Hypothalamus (tissue), 51 donors: Measurements from ENCODE around the gene PDCD1.

Experiments used
- DNase-seq, 51 donors: peaks; one replicate each; lab custom pipeline; 2025; lab: John Stamatoyannopoulos, UW

The PDCD1 gene

DNA sequence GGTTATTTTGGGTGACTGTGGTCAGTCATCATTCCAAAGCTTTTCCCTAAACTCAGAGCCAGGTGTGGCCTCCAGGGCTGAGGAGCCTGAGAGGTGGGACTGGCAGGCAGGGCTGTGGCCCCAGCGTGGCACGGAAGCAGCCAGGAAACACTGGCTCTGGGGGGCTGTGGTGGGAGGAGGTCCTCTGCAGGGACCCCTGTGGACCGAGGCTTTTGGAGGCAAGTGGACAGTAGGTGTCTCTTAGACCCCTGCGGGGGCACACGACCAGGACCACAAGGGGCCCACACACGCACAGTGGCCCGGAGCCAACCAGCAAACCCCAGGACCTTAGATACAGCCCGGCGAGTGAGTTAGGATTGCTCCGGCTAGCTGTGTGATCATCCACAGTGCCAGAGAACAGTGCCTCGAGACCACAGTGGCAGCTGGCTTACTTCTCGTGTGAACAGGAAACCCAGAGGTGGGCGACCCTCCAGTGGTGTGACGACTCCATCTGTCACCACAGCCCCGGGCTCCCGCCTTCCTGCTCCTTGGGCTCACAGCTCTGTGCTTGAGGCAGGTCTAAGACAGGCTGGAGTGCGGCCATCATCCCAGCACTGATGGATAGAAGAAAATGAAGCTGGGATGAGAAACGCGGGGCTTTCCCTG is 9.2 kb upstream of the PDCD1 start:
- no peak for DNase-seq

DNA sequence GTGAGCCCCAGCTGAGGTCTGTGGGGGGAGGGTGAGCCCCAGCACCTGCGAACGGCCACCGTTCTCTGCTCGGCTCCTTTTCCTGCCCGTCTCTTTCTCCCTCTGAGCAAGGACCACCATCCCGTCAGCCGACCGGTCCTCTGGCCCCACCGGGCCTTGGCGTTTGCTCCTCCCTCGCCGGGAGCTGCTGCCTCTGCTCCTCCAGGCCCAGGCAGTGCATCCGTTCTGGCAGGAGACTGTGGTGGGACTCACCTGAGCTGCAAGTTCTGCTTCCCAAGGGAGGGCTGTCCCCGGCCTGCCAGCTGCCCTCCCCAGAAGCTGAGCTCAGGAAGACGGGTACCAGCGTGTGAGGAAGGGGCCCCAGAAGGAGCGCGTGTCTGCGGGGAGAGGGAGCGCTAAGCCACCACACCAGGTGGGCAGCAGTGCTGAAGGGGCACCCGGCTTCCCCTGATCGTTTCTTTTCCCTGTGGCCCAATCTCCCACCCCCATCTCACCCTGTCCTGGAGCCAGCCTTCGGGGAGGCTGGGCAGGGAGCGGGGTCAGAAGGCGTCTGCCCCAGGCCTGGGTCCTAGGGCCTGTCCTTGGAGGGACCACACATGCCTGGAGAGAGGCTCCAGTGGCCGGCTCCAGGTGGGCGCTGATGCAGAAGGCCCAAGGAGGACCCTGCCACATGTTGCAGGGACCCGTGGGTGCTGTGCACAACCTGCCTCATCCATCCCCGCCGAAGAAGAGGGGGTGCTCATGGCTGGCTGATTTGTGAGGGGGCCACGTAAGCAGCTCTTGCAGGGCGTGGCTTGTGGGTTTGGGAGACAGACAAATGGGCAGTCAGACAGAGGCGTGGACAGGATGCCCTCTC is 8.3 kb upstream of the PDCD1 start:
- DNase-seq = no peak

DNA sequence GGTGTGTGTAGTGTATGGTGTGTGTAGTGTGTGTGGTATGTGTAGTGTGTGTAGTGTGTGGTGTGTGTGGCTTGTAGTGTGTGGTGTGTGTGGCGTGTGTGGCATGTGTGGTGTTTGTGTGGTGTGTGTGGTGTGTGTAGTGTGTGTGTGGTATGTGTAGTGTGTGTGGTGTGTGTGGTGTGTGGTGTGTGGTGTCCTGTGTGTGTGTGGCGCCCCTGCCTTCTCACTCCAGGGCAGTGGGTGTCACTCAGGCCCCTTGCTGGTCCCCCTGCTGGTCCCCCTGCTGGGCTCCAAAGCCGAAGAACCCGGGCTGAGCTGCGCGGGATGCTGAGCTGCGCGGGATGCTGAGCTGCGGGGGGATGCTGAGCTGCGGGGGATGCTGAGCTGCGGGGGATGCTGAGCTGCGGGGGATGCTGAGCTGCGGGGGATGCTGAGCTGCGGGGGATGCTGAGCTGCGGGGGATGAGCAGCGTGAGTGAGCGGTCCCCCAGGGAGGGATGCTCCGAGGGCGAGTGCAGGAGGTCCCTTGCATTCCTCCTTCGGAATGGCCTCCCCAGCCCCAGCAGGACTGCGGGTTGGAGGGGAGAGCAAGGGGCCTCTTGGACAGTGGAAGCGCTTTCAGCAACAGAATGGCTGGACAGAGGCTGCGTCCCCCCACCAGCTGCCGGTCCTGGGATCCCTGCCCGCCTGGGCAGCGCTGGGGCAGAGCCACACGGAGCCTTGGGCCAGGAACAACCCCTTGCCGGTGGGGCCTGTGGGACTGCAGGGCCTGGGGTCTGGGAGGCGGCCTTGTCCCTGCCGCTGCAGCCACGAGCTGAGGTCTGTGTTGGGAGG is 7.5 kb upstream of the PDCD1 start:
- peak in 11 of 51 donors; percentile 14 to 49 (median 37) for DNase-seq

DNA sequence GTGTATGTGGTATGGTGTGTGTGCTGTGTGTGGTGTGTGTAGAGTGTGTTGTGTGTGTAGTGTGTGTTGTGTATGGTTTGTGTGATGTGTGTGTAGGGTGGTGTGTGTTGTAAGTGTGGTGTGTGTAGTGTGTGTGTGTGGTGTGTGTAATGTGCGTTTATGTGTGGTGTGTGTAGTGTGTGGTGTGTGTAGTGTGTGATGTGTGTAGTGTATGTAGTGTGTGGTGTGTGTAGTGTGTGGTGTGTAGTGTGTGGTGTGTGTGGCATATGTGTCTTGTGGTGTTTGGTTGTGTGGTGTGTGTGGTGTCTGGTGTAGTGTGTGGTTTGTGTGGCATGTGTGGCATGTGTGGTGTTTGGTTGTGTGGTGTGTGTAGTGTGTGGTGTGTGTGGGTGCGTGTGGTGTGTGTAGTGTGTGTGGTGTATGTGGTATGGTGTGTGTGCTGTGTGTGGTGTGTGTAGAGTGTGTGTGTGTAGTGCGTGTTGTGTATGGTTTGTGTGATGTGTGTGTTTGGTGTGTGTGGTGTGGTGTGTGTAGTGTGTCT is 6.8 kb upstream of the PDCD1 start:
- no peak for DNase-seq

DNA sequence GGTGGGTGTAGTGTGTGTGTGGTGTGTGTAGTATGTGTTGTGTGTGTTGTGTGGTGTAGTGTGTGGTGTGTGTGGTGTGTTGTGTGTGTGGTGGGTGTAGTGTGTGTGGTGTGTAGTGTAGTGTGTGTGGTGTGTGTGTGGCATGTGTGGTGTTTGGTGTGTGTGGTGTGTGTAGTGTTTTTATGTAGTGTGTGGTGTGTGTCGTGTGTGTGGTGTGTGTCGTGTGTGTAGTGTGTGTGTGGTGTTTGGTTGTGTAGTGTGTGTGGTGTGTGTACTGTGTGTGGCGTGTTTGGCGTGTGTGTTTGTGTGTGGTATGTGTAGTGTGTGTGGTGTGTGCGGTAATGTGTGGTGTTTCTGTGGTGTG is 6.1 kb upstream of the PDCD1 start:
- DNase-seq = no peak

DNA sequence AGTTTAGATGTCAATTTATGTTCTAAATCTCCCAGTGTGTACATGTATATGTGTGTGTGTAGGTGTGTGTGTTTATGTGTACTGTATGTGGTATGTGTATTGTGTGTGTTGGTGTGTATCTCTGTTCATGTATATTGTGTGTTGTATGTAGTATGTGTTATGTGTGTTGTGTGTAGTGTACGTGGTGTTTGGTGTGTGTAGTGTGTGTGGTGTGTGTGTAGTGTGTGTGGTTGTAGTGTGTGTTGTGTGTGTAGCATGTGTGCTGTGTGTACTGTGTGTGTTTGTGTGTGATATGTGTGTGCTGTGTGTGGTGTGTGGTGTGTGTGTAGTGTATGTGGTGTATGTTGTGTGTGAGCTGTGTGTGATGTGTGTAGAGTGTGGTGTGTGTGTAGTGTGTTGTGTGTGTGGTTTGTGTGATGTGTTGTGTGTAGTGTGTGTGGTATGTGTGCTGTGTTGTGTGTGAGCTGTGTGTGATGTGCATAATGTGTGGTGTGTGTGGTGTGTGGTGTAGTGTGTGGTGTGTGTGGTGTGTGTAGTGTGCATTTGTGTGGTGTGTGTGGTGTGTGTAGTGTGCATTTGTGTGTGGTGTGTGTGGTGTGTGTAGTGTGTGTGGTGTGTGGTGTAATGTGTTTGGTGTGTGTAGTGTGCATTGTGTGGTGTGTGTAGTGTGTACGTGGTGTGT is 5.6 kb upstream of the PDCD1 start:
- DNase-seq = no peak

DNA sequence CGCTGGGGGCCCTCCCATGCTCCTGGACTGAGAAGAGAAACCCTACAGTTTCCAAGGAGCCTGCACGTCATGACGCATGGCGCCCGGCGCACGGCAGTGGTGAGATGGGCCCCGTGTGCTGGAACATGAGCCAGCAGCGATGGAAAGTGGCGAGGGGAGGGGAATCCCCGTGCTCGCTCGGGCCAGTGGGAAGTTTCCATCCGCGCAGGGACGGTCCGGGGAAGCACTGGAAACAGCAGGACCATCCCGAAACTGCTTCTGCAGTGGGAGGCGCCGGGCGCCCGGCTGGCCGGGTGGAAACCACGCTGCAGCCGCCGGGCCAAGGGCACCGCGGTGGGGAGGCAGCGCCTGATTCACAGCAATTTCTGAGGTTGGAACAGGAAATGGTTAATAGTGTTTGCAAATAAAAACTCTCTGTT is 4.9 kb upstream of the PDCD1 start:
- DNase-seq = no peak

DNA sequence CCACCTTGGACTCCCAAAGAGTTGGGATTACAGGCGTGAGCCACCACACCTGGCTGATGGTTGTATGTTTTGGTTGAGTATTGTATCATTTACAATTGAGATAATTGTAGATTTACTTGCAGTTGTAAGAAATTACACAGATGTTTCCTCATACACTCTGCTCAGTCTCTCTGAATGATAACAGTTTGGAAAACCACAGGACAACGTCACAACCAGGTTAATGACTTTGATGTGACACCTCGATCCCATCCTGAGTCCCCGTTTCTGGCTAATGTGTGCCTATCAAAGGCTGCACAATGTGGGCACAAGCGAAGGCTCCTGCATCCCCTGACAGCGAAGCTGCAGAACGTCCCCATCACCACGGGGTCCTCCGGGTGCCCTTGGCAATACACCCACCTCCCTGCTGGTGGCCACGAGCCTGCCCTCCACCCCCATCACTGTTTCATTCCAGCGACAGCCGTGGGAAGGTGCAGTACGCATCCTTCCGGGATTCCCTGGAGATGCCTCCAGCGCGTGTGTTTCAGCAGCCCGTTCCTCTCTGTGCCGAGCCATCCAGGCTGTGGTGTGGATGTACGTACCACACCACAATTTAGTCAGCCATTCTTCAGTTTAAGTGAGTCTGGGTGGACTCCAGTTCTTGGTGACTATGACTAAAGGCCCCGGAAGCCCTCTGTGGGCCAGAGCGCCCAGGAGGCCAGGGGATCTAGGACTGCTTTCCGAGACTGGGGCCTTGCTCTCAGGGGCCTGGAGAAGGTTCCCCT is 4.3 kb upstream of the PDCD1 start:
- DNase-seq = no peak

DNA sequence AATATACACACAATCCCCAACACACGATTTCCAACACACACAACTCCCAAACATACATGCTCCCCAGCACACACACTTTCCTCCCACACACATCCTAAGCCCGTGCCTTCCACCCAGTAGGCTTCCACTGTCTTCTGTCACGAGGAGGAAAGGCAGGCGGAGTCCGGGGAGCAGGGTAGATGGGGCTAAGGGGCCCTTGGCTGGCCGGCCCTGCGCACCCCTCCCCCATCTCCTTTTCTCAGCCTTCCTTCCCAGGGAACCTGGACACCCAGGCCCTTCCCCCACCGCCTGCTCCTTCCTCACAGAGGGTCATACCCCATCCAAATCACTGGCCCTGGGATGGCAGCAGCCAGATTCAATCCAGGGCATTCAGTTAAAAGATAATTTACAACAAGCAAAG is 3.4 kb upstream of the PDCD1 start:
- DNase-seq = no peak

DNA sequence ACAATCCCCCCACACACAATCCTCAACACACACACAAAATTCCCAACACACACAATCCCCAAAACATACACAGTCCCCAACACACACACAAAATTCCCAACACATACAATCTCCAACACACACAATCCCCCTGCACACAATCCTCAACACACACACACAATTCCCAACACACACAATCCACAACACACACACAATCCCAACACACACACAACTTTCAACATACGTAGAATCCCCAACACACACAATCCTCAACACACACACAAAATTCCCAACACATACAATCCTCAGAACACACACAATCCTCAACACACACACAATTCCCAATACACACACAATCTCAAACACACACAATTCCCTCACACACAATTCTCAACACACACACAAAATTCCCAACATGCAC is 2.6 kb upstream of the PDCD1 start:
- peak in 1 of 51 donors; percentile 97 for DNase-seq

DNA sequence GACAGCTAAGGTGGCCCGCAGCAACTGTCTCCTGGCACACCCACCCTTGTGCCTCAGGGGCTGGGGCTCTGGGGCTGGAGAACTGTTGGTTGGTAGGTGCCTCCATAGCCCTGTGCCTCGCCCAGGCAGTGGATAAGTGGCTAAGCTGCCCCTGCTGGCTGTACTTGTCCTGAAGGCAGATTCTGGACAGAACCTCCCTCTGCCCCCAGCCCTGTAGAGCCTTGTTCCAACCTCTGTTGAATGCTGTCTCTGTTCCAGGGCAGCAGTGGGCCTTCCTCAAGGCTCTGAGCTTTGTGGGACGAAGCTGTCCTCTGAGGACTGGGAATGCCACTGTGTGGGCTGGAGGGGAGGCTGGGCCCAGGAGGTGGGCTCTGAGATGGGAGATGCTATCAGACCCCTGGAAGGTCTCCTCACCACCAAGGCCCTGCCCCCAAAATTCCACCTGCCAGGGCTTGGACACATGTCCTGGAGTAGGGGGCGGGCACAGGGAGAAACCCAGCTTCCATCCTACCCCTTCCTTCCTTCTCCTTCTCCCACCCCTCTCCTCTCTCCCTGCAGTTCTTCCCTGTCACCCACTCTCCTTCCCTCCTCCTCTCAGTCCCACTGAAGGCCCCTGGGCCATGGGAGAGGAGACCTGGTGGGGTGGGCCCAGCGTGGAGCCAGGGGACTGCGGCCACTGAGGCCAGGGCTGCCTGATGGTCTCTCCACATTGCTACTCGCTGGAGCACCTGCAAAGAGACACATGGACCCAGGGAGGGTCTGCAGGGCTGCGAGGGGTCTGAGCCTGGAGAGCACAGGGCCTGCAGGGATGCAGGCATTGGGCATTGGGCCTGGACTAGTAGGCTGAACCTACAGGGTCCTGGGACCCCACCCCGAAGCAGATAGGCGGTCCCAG is 1.7 kb upstream of the PDCD1 start:
- DNase-seq = no peak

DNA sequence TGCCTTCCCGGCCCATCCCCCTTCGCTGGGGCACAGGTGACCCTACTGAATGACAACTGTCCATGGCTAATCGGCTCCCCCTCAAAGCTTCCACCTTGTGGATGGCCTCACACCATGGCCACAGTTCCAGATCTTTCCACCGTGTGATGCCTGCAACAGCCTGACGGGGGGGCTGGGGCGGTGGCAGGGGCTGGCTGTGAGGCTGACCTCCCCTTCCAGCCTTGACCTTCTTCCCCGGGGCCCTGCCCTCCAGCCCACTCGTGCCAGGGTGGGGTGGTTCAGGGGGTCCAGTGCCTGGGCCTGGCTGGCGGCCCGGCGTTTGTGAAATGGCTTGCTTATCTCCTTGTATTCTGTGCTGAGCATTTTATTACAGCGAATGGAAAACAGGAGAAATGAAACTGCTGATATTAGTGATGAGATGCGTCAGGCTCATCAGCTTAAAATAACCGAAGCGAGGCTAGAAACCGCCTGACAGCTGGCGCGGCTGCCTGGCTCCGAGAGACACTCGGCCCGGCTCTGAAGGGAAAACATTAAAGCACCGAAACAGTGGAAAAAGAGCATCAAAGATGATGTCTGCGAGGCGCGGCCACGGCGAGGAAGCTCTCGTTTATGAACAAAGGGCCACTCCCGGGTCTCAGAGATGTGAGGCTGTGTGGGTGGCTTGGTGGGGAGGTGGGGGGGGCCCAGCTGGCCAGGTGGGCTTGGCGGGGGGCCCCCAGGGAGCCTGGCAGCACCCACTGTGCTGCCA is 916 bp upstream of the PDCD1 start:
- peak in 10 of 51 donors; percentile 12 to 51 (median 40) for DNase-seq

DNA sequence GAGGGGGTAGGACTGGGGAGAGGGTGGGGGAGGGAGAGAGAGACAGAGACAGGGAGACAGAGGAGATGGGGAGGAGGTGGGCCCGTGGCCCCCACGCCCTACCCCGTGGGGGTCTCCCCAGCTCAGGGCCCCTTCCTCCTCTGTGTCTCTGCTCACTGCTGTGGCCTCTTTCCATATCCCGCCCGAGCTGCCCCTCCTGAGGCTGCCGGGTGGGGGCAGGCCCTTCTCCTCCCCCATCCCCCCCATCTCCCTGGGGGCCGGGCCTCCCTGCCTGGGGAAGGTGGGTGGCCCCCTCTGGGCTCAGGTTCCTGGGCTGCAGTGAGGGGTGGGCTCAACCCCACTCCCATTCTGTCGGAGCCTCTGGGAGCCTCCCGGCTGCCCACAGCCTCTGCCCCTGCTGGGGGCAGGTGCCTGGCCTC is 332 bp upstream of the PDCD1 start:
- no peak for DNase-seq

DNA sequence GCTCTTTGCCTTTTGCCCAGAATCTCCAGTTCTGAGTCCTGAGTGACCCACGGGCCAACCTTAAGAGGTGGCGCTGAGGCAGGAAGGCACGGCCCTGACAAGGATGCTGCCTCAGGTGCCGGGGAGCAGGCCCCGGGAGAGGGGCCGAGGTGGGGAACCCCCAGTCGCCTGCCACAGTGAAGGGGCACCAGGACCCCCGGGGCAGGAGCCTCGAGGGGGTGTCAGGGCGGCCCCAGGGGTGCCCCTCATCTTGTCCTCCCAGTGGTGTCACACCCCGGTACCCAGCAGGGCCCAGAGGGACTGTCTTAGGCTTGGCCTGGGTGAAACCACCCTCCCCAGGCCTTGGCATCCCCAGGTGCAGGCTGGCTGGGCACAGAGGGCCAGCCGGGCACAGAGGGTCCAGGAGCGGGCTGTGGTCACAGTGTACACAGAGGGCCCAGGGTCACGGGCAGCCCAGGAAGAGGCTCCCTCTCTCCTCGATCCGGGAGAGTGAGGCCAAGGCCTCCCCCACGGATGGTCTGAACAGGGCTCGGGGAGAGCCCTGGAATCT is 1.0 kb downstream of the PDCD1 start:
- DNase-seq = no peak

DNA sequence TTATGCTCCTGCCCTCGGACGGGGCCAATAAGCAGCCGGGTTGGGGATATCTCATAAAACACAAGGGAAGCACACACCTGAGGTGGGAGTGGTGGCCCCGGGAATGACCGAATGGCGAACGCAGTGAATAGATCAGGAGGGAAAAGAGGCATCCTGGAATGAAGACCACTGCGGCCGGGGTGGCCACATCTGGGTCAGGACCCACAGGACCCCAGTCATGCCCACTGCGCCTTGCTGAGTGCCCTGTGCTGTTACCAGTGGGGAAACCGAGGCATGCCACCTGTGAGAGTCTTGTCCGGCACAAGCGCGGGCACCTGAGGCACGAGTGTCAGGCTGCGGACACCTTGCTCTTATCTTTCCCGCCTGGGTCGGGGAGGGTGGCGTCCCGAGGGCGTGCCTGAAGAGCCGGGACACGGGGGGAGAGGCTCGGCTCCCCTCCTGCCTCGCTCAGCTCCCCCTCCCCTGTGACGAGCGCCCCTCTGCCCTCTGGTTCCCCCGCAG is 1.6 kb downstream of the PDCD1 start:
- no peak for DNase-seq

DNA sequence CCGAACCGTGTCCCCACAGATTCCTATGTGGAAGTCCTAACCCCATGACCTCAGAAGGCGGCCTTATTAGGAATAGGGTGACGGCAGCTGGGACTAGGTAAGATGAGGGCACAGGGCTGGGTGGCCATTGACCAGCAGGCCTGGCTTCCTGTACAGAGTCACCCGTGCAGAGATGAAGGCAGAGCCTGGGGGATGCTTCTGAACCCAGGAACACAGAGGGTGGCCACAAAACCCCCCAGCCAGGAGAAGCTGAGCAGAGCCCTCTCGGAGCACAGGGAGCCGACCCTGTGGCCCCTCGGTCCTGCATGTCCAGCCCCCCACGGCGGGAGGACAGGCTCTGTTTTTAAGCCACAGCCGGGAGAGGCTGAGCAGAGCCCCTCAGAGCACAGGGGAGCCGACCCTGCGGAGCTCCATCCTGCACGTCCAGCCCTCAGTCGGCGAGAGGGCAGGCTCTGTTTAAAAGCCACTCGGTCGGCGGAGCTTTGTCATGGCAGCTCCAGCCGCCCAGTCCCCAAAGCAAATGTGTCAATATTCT is 2.7 kb downstream of the PDCD1 start:
- DNase-seq = no peak

DNA sequence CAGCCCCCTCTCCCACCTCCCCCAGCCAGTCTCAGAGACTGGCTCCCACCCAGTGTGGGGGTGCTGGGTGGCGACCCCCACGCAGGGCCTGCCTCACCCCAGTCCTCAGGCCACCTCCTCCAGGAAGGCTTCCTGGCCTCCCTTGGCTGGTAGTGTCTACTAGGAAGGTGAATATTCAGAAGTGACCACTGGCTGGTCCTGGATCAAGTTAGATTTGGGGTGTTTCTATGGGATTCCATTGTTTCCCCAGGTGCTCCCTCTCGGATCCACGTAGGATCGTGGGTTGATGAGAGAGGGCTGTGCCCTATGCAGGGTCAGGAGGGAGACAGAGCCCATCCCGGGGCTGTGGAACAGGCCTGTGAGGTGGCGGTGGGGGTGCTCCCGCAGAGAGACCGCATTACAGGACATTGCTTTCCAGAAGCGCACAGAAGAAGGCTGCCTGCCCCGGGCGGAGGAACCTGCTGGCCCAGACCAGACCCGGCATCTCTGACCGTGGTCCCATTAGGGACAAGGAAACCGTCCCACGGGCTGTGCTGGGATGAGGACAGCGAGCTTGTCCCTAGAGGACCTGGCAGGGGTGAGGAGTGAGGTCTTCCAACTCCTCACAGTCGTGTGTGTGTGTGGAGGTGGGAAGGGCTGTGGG is 3.3 kb downstream of the PDCD1 start:
- no peak for DNase-seq
